ACC112 (cell line): ENCODE data around the gene SYT17.

Experiments
- H2AFZ ChIP-seq: fragments of 200-600 bp; sonication (generic); one replicate; pipeline ENCODE4 v1.6.0; 2017; ENCODE audit warnings: antibody characterized with exemption, low read length; ENCODE audit not compliant: unreplicated experiment
- H3K27ac ChIP-seq: fragments of 200-600 bp; sonication (generic); 2 replicates; pipeline ENCODE4 v1.5.1; 2014; ENCODE audit warnings: low read depth, mild to moderate bottlenecking, antibody characterized with exemption, low read length, moderate library complexity
- H3K27me3 ChIP-seq: fragments of 200-600 bp; sonication (generic); 2 replicates; pipeline ENCODE4 v1.6.1; 2014; ENCODE audit warnings: mild to moderate bottlenecking, antibody characterized with exemption, low read length, moderate library complexity, mixed read lengths; ENCODE audit not compliant: insufficient read depth
- H3K36me3 ChIP-seq: fragments of 200-600 bp; sonication (generic); 2 replicates; pipeline ENCODE4 v1.6.1; 2016; ENCODE audit warnings: mild to moderate bottlenecking, antibody characterized with exemption, low read length, moderate library complexity, mixed read lengths; ENCODE audit not compliant: insufficient read depth
- H3K4me1 ChIP-seq: fragments of 200-600 bp; sonication (generic); one replicate; pipeline ENCODE4 v1.6.1; 2016; ENCODE audit warnings: low read length, mixed read lengths; ENCODE audit not compliant: insufficient read depth, unreplicated experiment, control insufficient read depth
- H3K4me3 ChIP-seq: fragments of 200-600 bp; sonication (generic); 2 replicates; pipeline ENCODE4 v1.5.1; 2014; ENCODE audit warnings: mild to moderate bottlenecking, low read depth, low read length
- H3K79me2 ChIP-seq: fragments of 200-600 bp; sonication (generic); one replicate; pipeline ENCODE4 v1.6.0; 2016; ENCODE audit warnings: low read length; ENCODE audit not compliant: control insufficient read depth, unreplicated experiment, insufficient read depth

The SYT17 gene

GRCh38 chr16:19139436-19140091 lies 28.5 kb upstream of the SYT17 start:
- Histone ChIP-seq H3K36me3 (no peaks in the 10 kb centered on the region), H3K4me1 (peaks cover 28% of the 10 kb centered on the region), H2AFZ (no peak overlapping the region), H3K79me2 (no peaks in the 10 kb centered on the region), H3K27ac (no peak overlapping the region), H3K4me3 (no peak overlapping the region), H3K27me3 (peaks cover 6% of the 10 kb centered on the region)

GRCh38 chr16:19140396-19140795 lies 27.6 kb upstream of the SYT17 start:
- Histone ChIP-seq H3K4me3 (no peak overlapping the region), H3K27ac (no peak overlapping the region), H3K79me2 (no peaks in the 10 kb centered on the region), H3K36me3 (no peaks in the 10 kb centered on the region), H3K27me3 (peaks cover 12% of the 10 kb centered on the region), H3K4me1 (peaks cover 28% of the 10 kb centered on the region), H2AFZ (no peak overlapping the region)

GRCh38 chr16:19142939-19143598 lies 25.0 kb upstream of the SYT17 start:
- Histone ChIP-seq H3K4me1 (peaks cover 9% of the 10 kb centered on the region), H3K27ac (no peak overlapping the region), H2AFZ (no peak overlapping the region), H3K27me3 (peaks cover 19% of the 10 kb centered on the region), H3K79me2 (no peaks in the 10 kb centered on the region), H3K36me3 (no peaks in the 10 kb centered on the region), H3K4me3 (no peak overlapping the region)

- Histone ChIP-seq H3K4me1 (peaks cover 6% of the 10 kb centered on the region), H3K27me3 (peaks cover 24% of the 10 kb centered on the region), H3K27ac (no peak overlapping the region), H2AFZ (no peak overlapping the region), H3K79me2 (no peaks in the 10 kb centered on the region), H3K36me3 (no peaks in the 10 kb centered on the region), H3K4me3 (no peak overlapping the region)
Observed at GRCh38 chr16:19143599-19143956, 24.5 kb upstream of the SYT17 start.

GRCh38 chr16:19145010-19145409 lies 23.0 kb upstream of the SYT17 start:
- Histone ChIP-seq H3K27ac (no peak overlapping the region), H2AFZ (no peak overlapping the region), H3K27me3 (peaks cover 39% of the 10 kb centered on the region), H3K36me3 (no peaks in the 10 kb centered on the region), H3K4me1 (no peaks in the 10 kb centered on the region), H3K4me3 (no peak overlapping the region), H3K79me2 (no peaks in the 10 kb centered on the region)

- Histone ChIP-seq H3K36me3 (no peaks in the 10 kb centered on the region), H3K27ac (no peak overlapping the region), H3K4me3 (no peak overlapping the region), H3K4me1 (no peaks in the 10 kb centered on the region), H3K27me3 (peaks cover 45% of the 10 kb centered on the region), H3K79me2 (no peaks in the 10 kb centered on the region), H2AFZ (no peak overlapping the region)
Observed at GRCh38 chr16:19147126-19147525, 20.9 kb upstream of the SYT17 start.

- Histone ChIP-seq H3K36me3 (no peaks in the 10 kb centered on the region), H2AFZ (no peak overlapping the region), H3K4me1 (no peaks in the 10 kb centered on the region), H3K27ac (no peak overlapping the region), H3K27me3 (peaks cover 47% of the 10 kb centered on the region), H3K4me3 (no peak overlapping the region), H3K79me2 (no peaks in the 10 kb centered on the region)
Observed at GRCh38 chr16:19147627-19148026, 20.4 kb upstream of the SYT17 start.

GRCh38 chr16:19148189-19148588 lies 19.9 kb upstream of the SYT17 start:
- Histone ChIP-seq H3K4me3 (no peak overlapping the region), H3K79me2 (no peaks in the 10 kb centered on the region), H3K27ac (no peak overlapping the region), H3K4me1 (no peaks in the 10 kb centered on the region), H3K27me3 (peaks cover 50% of the 10 kb centered on the region), H2AFZ (no peak overlapping the region), H3K36me3 (no peaks in the 10 kb centered on the region)

- H2AFZ ChIP-seq: no peak overlapping the region
- no peaks in the 10 kb centered on the region for H3K79me2 ChIP-seq
- H3K36me3 ChIP-seq: no peaks in the 10 kb centered on the region
- no peaks in the 10 kb centered on the region for H3K4me1 ChIP-seq
- no peak overlapping the region for H3K27ac ChIP-seq
- no peak overlapping the region for H3K4me3 ChIP-seq
- H3K27me3 ChIP-seq: peaks cover 46% of the 10 kb centered on the region
Observed at GRCh38 chr16:19151310-19151709, 16.7 kb upstream of the SYT17 start.

GRCh38 chr16:19152042-19152441 lies 16.0 kb upstream of the SYT17 start:
- Histone ChIP-seq H3K79me2 (no peaks in the 10 kb centered on the region), H2AFZ (no peak overlapping the region), H3K36me3 (no peaks in the 10 kb centered on the region), H3K4me3 (no peak overlapping the region), H3K27ac (no peak overlapping the region), H3K27me3 (peaks cover 51% of the 10 kb centered on the region), H3K4me1 (no peaks in the 10 kb centered on the region)

- no peaks in the 10 kb centered on the region for H3K4me1 ChIP-seq
- no peak overlapping the region for H3K4me3 ChIP-seq
- H3K27me3 ChIP-seq: peaks cover 52% of the 10 kb centered on the region
- H3K79me2 ChIP-seq: no peaks in the 10 kb centered on the region
- no peak overlapping the region for H2AFZ ChIP-seq
- no peak overlapping the region for H3K27ac ChIP-seq
- H3K36me3 ChIP-seq: no peaks in the 10 kb centered on the region
Observed at GRCh38 chr16:19153876-19154275, 14.2 kb upstream of the SYT17 start.
